Choroid plexus epithelial cell (primary cell): ENCODE results near the gene ERP29.
"Not testable (repeated sequence)": the region's sequence is repeated elsewhere in the genome, so short reads cannot be mapped to it uniquely, and the experiment has no call there.

Source experiments
- DNase-seq: peaks from one replicate; pipeline ENCODE4 v3.0.0-alpha.2; 2010; ENCODE audit warnings: low read depth
- H3K4me3 ChIP-seq: 2 replicates; pipeline ENCODE4 v1.5.1; 2011; ENCODE audit warnings: low read depth, mild to moderate bottlenecking, control low read depth, low read length, moderate library complexity
- CTCF ChIP-seq: conservative IDR thresholded peaks from 2 replicates; pipeline ENCODE4 v1.5.1; 2011; ENCODE audit warnings: low read depth, mild to moderate bottlenecking, control low read depth, inconsistent platforms, low read length, moderate library complexity

The ERP29 gene

GRCh38 chr12:111980598-111980997 is 32.6 kb upstream of the ERP29 start:
- no peak for TF ChIP-seq CTCF
- no peak overlapping the region for H3K4me3 ChIP-seq

GRCh38 chr12:111981987-111982386 is 31.2 kb upstream of the ERP29 start:
- TF ChIP-seq CTCF = no peak
- peak; percentile 41 for DNase-seq

More at GRCh38 chr12:111980598-111980997, 32.6 kb upstream of the ERP29 start:
- DNase-seq = no peak

GRCh38 chr12:111984820-111985219 is 28.4 kb upstream of the ERP29 start:
- DNase-seq = no peak
- no peak overlapping the region for H3K4me3 ChIP-seq
- no peak for TF ChIP-seq CTCF

More at GRCh38 chr12:111981987-111982386, 31.2 kb upstream of the ERP29 start:
- H3K4me3 ChIP-seq = no peak overlapping the region

- no peak overlapping the region for H3K4me3 ChIP-seq
- no peak for DNase-seq
- no peak for TF ChIP-seq CTCF
These were observed 21.7 kb upstream of the ERP29 start for GRCh38 chr12:111991535-111991934.

- no peak overlapping the region for H3K4me3 ChIP-seq
- no peak for TF ChIP-seq CTCF
- peak; percentile 36 for DNase-seq
These were observed 21.3 kb upstream of the ERP29 start for GRCh38 chr12:111991946-111992345.

- TF ChIP-seq CTCF = no peak
- no peak overlapping the region for H3K4me3 ChIP-seq
- DNase-seq = no peak
These were observed 20.8 kb upstream of the ERP29 start for GRCh38 chr12:111992464-111992863.

- no peak for DNase-seq
- no peak overlapping the region for H3K4me3 ChIP-seq
- TF ChIP-seq CTCF = no peak
These were observed 19.7 kb upstream of the ERP29 start for GRCh38 chr12:111993292-111994150.

- H3K4me3 ChIP-seq, DNase-seq: not testable (repeated sequence)
These were observed 18.8 kb upstream of the ERP29 start for GRCh38 chr12:111994211-111995111.
